ENCODE measurements around the gene CAGE1.

Gene CAGE1

DNA sequence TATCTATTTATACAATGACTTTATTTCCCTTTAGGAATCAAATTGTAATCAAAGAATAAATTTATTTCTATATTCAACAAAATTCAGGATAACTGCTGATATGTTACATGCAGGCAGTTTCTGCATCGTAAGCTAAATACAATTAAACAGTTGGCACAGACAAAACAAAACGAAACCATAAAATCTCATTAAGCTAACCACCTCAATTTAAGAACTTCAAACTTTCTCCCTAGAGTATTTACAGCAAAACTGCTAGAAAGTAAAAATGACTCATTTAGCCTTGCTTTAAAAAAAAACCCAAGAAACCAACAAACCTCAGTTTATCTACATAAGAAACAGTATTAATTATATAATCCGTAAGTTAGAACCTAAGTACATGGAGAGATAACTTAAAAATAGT is 93.6 kb downstream of the CAGE1 start:
- H3K9ac ChIP-seq (ENCODE audit: low read depth, low read length): no peak overlapping the region
- no peaks in the 10 kb centered on the region for H3K9me3 ChIP-seq (ENCODE audit: control insufficient read depth, insufficient read depth, low read length)
- no peaks in the 10 kb centered on the region for H3K4me1 ChIP-seq (ENCODE audit: insufficient read depth, low read length)
- peaks cover 7% of the 10 kb centered on the region for H3K36me3 ChIP-seq (ENCODE audit: insufficient read depth, low read length)

DNA sequence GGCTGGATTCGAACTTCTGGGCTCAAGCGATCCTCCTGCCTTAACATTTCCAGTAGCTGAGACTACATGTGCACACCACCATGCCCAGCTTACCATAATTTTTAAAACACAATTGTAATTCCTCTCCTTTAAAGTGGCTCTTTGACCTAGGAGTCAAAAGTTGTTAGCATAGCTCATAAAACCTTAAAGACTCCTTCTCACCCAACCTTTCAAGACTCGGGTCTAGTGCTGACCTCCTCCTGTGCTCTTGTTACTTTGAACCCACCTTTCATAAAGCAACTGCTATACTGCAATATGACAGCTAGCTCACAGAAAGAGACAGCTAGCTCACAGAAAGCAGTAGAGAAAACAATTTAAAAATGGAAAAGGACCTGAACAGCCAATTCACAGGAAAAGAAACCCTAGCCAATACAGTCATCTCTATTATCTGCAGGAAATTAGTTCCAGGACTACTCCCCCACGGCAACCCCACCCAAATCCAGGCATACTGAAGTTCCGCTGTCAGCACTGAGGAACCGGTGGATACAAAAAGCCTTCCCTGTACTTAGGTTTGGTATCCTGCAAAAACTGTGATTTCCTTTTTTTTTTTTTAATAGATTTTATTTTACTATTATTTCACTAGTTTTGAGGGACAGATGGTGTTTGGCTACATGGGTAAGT is 96.8 kb downstream of the CAGE1 start:
- H3K9ac ChIP-seq (ENCODE audit: low read depth, low read length): no peak overlapping the region
- H3K4me1 ChIP-seq (ENCODE audit: insufficient read depth, low read length): no peaks in the 10 kb centered on the region
- no peaks in the 10 kb centered on the region for H3K9me3 ChIP-seq (ENCODE audit: control insufficient read depth, insufficient read depth, low read length)
- peaks cover 13% of the 10 kb centered on the region for H3K36me3 ChIP-seq (ENCODE audit: insufficient read depth, low read length)

- Histone ChIP-seq H3K36me3 (ENCODE audit: insufficient read depth, low read length) (peaks cover 8% of the 10 kb centered on the region; the same call in 1 of the 2 replicates), H3K9me3 (ENCODE audit: control insufficient read depth, insufficient read depth, low read length) (no peaks in the 10 kb centered on the region), H3K4me1 (ENCODE audit: insufficient read depth, low read length) (no peaks in the 10 kb centered on the region), H3K9ac (ENCODE audit: low read depth, low read length) (no peak overlapping the region)
Measured at GRCh38 chr6:7290079-7290478, 99.5 kb downstream of the CAGE1 start.

- no peak overlapping the region for H3K9ac ChIP-seq (ENCODE audit: low read depth, low read length)
- no peaks in the 10 kb centered on the region for H3K4me1 ChIP-seq (ENCODE audit: insufficient read depth, low read length)
- H3K36me3 ChIP-seq (ENCODE audit: insufficient read depth, low read length): peaks cover 10% of the 10 kb centered on the region; the same call in 1 of the 2 replicates
- no peaks in the 10 kb centered on the region; the same call in 1 of the 2 replicates for H3K9me3 ChIP-seq (ENCODE audit: control insufficient read depth, insufficient read depth, low read length)
Measured at GRCh38 chr6:7285416-7285815, 104.1 kb downstream of the CAGE1 start.

GRCh38 chr6:7283676-7284075 is 105.9 kb downstream of the CAGE1 start:
- no peaks in the 10 kb centered on the region for H3K4me1 ChIP-seq (ENCODE audit: insufficient read depth, low read length)
- H3K9me3 ChIP-seq (ENCODE audit: control insufficient read depth, insufficient read depth, low read length): no peaks in the 10 kb centered on the region; the same call in 1 of the 2 replicates
- H3K9ac ChIP-seq (ENCODE audit: low read depth, low read length): no peak overlapping the region
- H3K36me3 ChIP-seq (ENCODE audit: insufficient read depth, low read length): peaks cover 2% of the 10 kb centered on the region; the same call in 1 of the 2 replicates

DNA sequence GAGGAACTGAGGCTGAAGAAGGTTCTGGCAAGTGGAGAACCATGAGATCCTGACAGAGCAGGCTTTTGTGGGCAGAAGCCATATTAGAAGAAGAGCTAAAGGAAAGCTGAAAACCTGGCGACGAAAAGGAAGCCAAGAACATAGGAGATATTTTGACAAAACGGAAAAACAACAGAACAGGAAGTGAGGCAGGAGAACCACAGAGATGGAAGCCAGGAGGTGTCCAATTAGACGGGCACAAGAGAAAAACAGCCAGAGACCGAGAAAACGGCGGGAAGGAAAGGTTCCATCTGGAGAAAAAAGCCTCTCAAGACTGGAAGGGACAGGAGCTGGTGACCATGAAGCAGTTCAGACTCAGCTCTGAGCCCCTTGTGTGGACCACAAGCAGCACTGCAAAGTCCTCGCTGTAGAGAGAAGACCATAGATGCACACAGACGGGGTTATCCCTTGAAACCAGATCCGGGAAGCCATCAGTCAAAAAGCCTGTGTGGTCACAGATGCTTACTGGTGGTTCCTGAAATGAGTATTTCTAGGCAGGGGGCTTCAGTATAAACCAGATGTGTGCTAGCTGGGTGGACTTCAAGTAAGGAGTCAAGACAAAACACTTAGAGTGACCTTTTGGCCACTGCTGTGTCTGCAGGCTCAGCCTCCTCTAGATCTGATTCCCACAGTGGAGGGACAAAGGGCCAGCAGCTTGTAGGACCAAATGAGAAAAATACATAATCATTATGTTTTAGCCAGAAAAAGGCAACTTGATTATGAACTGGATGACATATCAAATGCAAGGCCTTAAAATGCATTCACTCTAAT is 107.2 kb downstream of the CAGE1 start:
- H3K9me3 ChIP-seq (ENCODE audit: control insufficient read depth, insufficient read depth, low read length): no peaks in the 10 kb centered on the region; the same call in 1 of the 2 replicates
- H3K36me3 ChIP-seq (ENCODE audit: insufficient read depth, low read length): peaks cover 2% of the 10 kb centered on the region; the same call in 1 of the 2 replicates
- no peak overlapping the region for H3K9ac ChIP-seq (ENCODE audit: low read depth, low read length)
- H3K4me1 ChIP-seq (ENCODE audit: insufficient read depth, low read length): no peaks in the 10 kb centered on the region

Data from ES-I3 (cell line).